Measurements from ENCODE around the gene RFK. TPM values are rescaled to one million over a fixed set of nuclear protein-coding genes. Genes with fewer than 3 reads are reported as not detected.

RFK gene
- total RNA-seq, 1 experiment from 2014 or later = 35.0 TPM

DNA sequence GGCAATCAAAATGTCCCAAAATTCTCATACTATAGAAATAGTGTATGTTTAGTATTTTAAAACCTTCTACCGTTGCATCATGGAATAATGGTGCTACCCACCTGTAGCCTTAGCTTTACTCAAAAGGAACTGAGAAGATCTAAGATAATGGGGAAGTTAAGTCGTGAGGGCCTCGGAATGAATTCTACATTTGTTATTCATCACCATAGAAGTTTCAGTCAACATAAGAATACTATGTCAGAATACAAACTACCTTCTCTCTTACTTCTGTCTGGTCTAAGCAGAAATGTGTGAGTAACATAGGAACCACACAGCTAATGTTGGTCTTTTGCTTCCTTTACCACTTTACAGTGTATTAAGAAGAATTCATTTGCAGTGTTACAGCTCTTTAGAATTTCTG, 43.2 kb downstream of the RFK start:
- Histone ChIP-seq H3K4me3 (replicated peaks in 1 of 2; ENCODE audit: low read depth in 1 of 2, low read length in 2 of 2) (no peak overlapping the region), H3K4me2 (ENCODE audit: low read length) (no peak overlapping the region), H3K79me2 (ENCODE audit: insufficient read depth, low read length) (no peaks in the 10 kb centered on the region), H3K27me3 (ENCODE audit: insufficient read depth, low read length) (no peaks in the 10 kb centered on the region), H3K36me3 (ENCODE audit: control insufficient read depth in 1 of 2, insufficient read depth in 2 of 2, low read length in 2 of 2) (no peaks in the 10 kb centered on the region), H2AFZ (ENCODE audit: low read depth, low read length, poor library complexity, severe bottlenecking) (no peak overlapping the region), H3K9ac (ENCODE audit: low read length) (no peak overlapping the region), H3K4me1 (ENCODE audit: control insufficient read depth in 1 of 2, insufficient read depth in 2 of 2, low read length in 2 of 2) (no peaks in the 10 kb centered on the region), H3K9me3 (ENCODE audit: control insufficient read depth in 1 of 2, insufficient read depth in 1 of 2, low read depth in 1 of 2, low read length in 2 of 2) (no peaks in the 10 kb centered on the region), H3K27ac (ENCODE audit: low read depth, low read length) (no peak overlapping the region), H4K20me1 (ENCODE audit: insufficient read depth) (no peaks in the 10 kb centered on the region), H3K9me2 (ENCODE audit: insufficient read depth) (no peaks in the 10 kb centered on the region)
- RAD21 ChIA-PET (ENCODE audit: low non-redundant PET in 1 of 2, low total read pairs in 2 of 2, uncharacterized antibody in 2 of 2, unreplicated experiment in 2 of 2) = no interaction called here
- BruUV-seq (replicated peaks) = no TSS peak
- intact Hi-C loops (cut with micrococcal nuclease) = no loop called here
- ATAC-seq (no peak), DNase-seq (ENCODE audit: low read depth, low spot score) (no peak)
- CTCF ChIA-PET = no interaction called here
- POLR2A ChIA-PET = no interaction called here
- TF ChIP-seq ZFX (IDR thresholded peaks at IDR 0.05) (no peak), CBX3 (IDR thresholded peaks at IDR 0.05; ENCODE audit: low read depth) (no peak), EGR1 (IDR thresholded peaks at IDR 0.05; ENCODE audit: low read depth) (no peak), SP1 (IDR thresholded peaks at IDR 0.05; ENCODE audit: low read depth) (no peak), EZH2phosphoT487 (IDR thresholded peaks at IDR 0.05; ENCODE audit: borderline replicate concordance) (no peak), CEBPB (IDR thresholded peaks at IDR 0.05; ENCODE audit: low read depth) (no peak), FOSL1 (IDR thresholded peaks at IDR 0.05; ENCODE audit: low read depth) (no peak), SRF (IDR thresholded peaks at IDR 0.05; ENCODE audit: low read depth) (no peak)
- TF ChIP-seq, protein P1, sequence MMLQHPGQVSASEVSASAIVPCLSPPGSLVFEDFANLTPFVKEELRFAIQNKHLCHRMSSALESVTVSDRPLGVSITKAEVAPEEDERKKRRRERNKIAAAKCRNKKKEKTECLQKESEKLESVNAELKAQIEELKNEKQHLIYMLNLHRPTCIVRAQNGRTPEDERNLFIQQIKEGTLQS (IDR thresholded peaks at IDR 0.05) = no peak
- TF ChIP-seq, protein P2, sequence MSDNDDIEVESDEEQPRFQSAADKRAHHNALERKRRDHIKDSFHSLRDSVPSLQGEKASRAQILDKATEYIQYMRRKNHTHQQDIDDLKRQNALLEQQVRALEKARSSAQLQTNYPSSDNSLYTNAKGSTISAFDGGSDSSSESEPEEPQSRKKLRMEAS (IDR thresholded peaks at IDR 0.05) = no peak
- TF ChIP-seq, protein P3, sequence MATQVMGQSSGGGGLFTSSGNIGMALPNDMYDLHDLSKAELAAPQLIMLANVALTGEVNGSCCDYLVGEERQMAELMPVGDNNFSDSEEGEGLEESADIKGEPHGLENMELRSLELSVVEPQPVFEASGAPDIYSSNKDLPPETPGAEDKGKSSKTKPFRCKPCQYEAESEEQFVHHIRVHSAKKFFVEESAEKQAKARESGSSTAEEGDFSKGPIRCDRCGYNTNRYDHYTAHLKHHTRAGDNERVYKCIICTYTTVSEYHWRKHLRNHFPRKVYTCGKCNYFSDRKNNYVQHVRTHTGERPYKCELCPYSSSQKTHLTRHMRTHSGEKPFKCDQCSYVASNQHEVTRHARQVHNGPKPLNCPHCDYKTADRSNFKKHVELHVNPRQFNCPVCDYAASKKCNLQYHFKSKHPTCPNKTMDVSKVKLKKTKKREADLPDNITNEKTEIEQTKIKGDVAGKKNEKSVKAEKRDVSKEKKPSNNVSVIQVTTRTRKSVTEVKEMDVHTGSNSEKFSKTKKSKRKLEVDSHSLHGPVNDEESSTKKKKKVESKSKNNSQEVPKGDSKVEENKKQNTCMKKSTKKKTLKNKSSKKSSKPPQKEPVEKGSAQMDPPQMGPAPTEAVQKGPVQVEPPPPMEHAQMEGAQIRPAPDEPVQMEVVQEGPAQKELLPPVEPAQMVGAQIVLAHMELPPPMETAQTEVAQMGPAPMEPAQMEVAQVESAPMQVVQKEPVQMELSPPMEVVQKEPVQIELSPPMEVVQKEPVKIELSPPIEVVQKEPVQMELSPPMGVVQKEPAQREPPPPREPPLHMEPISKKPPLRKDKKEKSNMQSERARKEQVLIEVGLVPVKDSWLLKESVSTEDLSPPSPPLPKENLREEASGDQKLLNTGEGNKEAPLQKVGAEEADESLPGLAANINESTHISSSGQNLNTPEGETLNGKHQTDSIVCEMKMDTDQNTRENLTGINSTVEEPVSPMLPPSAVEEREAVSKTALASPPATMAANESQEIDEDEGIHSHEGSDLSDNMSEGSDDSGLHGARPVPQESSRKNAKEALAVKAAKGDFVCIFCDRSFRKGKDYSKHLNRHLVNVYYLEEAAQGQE (IDR thresholded peaks at IDR 0.05; ENCODE audit: low read depth) = no peak

Measured in HCT116 (cell line).